Thoracic aorta (tissue), 2 donors: ENCODE measurements around the gene GARIN5A. TPM values are rescaled to one million over a fixed set of nuclear protein-coding genes. Genes with fewer than 3 reads are reported as not detected.

Experiments
- ATAC-seq: fragments of 150-250 bp; one replicate; pipeline ENCODE4 v1.8.0; 2017; ENCODE audit warnings: low read depth; ENCODE audit not compliant: insufficient number of reproducible peaks, low FRiP score
- DNase-seq: peaks from one replicate; pipeline ENCODE4 v3.0.0-alpha.2; 2020; ENCODE audit warnings: low spot score
- H3K27ac ChIP-seq, 2 donors: fragments of 200-600 bp; sonication (generic); 1 replicate in 1 of 2; 2 replicates in 1 of 2; pipeline ENCODE4 v1.5.1; 2016; ENCODE audit warnings: mild to moderate bottlenecking in 2 of 2, moderate library complexity in 2 of 2
- H3K27me3 ChIP-seq: fragments of 200-600 bp; sonication (generic); replicated peaks from 2 replicates; pipeline ENCODE4 v1.6.0; 2016; ENCODE audit warnings: mild to moderate bottlenecking; ENCODE audit not compliant: insufficient read depth
- H3K36me3 ChIP-seq: fragments of 200-600 bp; sonication (generic); one replicate; pipeline ENCODE4 v1.5.1; 2016
- H3K4me1 ChIP-seq, 2 donors: fragments of 200-600 bp; sonication (generic); 1 replicate in 1 of 2; 2 replicates in 1 of 2; pipeline versions ENCODE4 v1.5.1 to v1.6.0; 2016; ENCODE audit warnings: low read depth in 2 of 2, mild to moderate bottlenecking in 1 of 2; ENCODE audit not compliant: control insufficient read depth in 1 of 2
- H3K4me3 ChIP-seq: fragments of 200-600 bp; sonication (generic); 2 replicates; pipeline ENCODE4 v1.5.1; 2016; ENCODE audit warnings: mild to moderate bottlenecking
- H3K9me3 ChIP-seq: fragments of 200-600 bp; sonication (generic); 2 replicates; pipeline ENCODE4 v1.5.1; 2016
- total RNA-seq, 2 donors: library from RNA; depleted of rRNA; stranded (reverse); fragments of >200 nt; gene quantifications; one replicate each; pipeline versions ENCODE4 v1.1.0 to v1.2.3, GENCODE V29; 2016
- TF ChIP-seq, protein P1 (sequence below): fragments of 200-600 bp; sonication (generic); IDR thresholded peaks from one replicate; pipeline ENCODE4 v1.5.1; 2019; ENCODE audit warnings: antibody characterized with exemption

The GARIN5A gene
- total RNA-seq, 2 donors from 2014 or later, result 0.56 TPM; not detected in 1

DNA sequence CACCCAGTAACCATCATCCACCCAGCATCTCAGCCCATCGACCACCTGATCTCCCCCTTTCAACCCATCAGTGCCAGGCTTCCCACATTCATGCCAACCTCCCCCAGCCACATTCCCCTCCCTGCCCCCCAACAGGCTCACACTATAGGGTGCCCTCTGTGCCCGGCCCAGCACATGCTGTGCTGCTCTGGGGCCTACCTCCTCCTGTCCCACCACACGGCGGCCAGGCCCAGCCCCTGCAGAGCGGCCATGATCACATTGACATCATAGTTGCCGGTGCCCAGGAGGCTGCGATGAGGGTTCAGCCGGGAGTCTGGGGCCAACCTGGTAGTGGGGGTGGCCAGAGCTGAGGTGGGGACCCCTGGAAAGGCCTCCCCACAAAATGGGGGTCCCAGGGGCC, 30.7 kb upstream of the GARIN5A start:
- DNase-seq, result no peak
- Histone ChIP-seq H3K27ac (no peak overlapping the region), H3K4me1 (peaks cover 7 to 10% of the 10 kb centered on the region in 2 donors), H3K4me3 (no peak overlapping the region), H3K9me3 (no peaks in the 10 kb centered on the region), H3K27me3 (no peaks in the 10 kb centered on the region), H3K36me3 (no peaks in the 10 kb centered on the region)
- no peak for ATAC-seq
- TF ChIP-seq, protein P1, sequence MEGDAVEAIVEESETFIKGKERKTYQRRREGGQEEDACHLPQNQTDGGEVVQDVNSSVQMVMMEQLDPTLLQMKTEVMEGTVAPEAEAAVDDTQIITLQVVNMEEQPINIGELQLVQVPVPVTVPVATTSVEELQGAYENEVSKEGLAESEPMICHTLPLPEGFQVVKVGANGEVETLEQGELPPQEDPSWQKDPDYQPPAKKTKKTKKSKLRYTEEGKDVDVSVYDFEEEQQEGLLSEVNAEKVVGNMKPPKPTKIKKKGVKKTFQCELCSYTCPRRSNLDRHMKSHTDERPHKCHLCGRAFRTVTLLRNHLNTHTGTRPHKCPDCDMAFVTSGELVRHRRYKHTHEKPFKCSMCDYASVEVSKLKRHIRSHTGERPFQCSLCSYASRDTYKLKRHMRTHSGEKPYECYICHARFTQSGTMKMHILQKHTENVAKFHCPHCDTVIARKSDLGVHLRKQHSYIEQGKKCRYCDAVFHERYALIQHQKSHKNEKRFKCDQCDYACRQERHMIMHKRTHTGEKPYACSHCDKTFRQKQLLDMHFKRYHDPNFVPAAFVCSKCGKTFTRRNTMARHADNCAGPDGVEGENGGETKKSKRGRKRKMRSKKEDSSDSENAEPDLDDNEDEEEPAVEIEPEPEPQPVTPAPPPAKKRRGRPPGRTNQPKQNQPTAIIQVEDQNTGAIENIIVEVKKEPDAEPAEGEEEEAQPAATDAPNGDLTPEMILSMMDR, result no peak

DNA sequence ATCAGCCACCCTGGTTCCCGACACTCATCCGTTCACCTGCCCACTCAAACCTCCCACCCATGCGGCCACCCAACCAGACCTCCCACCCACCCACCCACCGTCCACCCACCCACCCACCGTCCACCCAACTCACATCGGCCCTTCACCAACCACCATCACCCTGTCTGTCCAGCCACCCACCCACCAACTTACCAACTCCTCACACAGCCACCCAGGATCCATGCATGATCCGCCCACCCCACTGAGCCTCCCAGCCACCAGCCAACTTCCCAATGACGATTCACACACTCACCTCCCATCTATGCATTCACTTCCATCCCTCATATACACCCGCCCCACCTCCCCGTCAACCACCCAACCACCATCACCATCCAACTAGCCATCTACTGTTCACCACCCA, 30.1 kb upstream of the GARIN5A start:
- H3K4me1 ChIP-seq, result peaks cover 7 to 10% of the 10 kb centered on the region in 2 donors
- no peaks in the 10 kb centered on the region for H3K36me3 ChIP-seq
- H3K4me3 ChIP-seq, result no peak overlapping the region
- TF ChIP-seq, protein P1, result no peak
- H3K27ac ChIP-seq, result no peak overlapping the region
- no peaks in the 10 kb centered on the region for H3K27me3 ChIP-seq
- ATAC-seq (no peak), DNase-seq (no peak)
- H3K9me3 ChIP-seq, result no peaks in the 10 kb centered on the region

DNA sequence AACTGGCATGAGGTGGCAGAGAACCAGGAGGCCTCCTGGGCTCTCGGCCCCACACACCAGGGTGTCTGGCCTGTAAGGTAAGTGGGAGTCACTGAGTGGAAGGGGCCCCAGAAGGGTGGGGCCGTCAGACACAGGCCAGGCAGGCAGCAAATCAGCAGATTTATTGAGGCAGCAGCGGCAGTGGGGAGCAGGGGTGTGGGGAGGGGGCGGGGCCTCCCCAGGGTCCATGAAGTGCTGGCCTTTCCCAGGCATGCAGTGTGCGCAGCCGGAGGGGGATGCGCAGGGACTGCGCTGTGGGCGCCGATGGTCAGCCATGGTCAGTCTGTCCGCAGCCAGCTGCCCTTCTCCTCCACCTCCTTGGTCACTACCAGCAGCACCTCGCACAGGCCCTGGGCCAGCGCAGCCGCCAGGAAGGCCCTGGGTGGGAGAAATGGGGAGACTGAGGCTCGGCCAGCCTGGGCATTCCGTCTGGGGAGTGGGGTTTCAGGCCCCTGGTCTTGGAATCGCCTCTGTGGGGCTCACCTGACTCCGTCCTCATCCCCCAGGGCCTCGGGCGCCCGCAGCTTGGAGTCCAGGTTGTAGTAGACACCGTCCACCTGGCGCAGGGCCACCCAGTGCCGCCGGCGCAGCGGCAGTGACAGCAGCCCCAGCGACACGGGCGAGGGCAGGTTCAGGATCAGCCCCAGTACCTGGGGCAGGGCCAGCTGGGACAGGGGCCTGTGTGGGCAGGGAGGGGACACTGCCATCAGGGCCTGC, 29.4 kb upstream of the GARIN5A start:
- Histone ChIP-seq H3K27me3 (no peaks in the 10 kb centered on the region), H3K36me3 (no peaks in the 10 kb centered on the region), H3K27ac (no peak overlapping the region), H3K4me3 (no peak overlapping the region), H3K4me1 (peaks cover 7 to 10% of the 10 kb centered on the region in 2 donors), H3K9me3 (no peaks in the 10 kb centered on the region)
- no peak for DNase-seq
- TF ChIP-seq, protein P1, result no peak
- ATAC-seq, result no peak

DNA sequence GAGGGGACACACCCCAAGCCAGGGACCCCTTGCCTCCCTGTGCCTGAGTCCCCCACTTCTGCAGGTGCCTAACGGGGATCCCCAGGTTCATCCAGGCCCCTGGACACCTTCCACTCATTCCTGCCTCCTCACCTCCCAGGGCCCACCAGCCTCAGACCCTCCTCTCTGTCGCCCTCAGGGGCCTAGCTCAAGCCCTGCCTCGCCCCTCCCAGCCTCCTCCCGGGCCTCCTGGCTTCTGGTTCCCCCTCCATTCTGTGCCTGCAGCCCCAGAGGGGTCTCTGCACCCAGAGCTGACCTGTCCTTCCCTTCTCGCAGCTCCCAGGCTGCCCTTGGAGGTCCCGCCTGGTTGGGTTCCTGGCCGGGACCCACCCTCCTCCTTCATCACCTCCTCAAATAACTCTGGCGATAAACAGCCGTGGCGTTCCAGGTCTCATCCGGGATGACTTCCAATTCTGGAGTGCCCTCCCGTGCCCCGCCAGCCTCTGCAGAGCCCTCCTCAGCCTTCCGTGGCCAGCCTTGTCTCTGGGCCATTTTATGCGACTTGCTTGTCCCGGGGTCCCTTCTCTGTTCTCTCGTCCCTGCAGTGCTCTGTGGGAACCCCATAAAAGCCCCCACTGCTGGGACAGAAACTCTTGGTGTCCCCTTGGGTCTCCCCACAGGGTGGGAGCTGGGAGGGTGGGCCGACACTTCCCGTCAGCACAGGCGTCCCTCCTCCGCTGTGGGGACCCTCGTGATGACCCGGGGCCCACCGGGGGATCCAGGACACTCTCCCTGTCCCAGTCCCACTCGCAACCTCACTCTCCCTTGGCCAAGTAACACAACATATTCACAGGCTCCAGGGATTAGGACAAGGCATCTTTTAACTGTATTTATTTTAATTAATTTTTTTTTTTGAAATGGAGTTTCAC, 25.2 kb upstream of the GARIN5A start:
- TF ChIP-seq, protein P1, result no peak
- no peak overlapping the region for H3K4me3 ChIP-seq
- H3K9me3 ChIP-seq, result no peaks in the 10 kb centered on the region
- H3K27me3 ChIP-seq, result no peaks in the 10 kb centered on the region
- ATAC-seq, result no peak
- H3K4me1 ChIP-seq, result no peaks in the 10 kb centered on the region
- no peaks in the 10 kb centered on the region for H3K36me3 ChIP-seq
- no peak overlapping the region for H3K27ac ChIP-seq
- no peak for DNase-seq

DNA sequence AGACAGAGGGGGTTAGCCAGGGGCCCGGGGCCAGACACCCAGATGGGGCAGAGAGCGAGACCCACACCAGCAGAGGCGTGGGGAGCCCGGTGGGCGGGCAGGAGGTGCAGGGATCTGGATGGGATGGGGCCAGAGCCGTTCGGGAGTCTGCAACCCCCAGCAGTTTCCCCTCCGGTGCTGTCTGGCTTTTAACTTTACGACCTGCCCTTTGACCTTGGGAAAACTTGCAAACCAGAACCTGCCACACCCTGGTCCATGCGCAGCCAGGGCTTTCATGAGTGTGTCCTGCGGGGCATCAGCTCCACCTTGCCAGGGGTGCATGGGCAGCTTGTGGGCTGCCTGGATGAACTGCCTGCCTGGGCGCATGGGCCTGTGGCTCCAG, 24.5 kb upstream of the GARIN5A start:
- Histone ChIP-seq H3K4me1 (no peaks in the 10 kb centered on the region), H3K27ac (no peak overlapping the region), H3K36me3 (no peaks in the 10 kb centered on the region), H3K9me3 (no peaks in the 10 kb centered on the region), H3K27me3 (no peaks in the 10 kb centered on the region), H3K4me3 (no peak overlapping the region)
- DNase-seq (no peak), ATAC-seq (no peak)
- TF ChIP-seq, protein P1, result no peak
